Brain microvascular endothelial cell (primary cell): ENCODE measurements around the gene ZNF664.

Experiments
- DNase-seq: peaks from one replicate; pipeline ENCODE4 v3.0.0-alpha.2; 2020
- H3K27ac ChIP-seq: fragments of 250-450 bp; sonication (Bioruptor Pico); 2 replicates; pipeline ENCODE4 v1.5.1; 2020; ENCODE audit warnings: mild to moderate bottlenecking, moderate library complexity
- H3K27me3 ChIP-seq: fragments of 250-450 bp; sonication (Bioruptor Pico); replicated peaks from 2 replicates; pipeline ENCODE4 v1.5.1; 2020; ENCODE audit warnings: mild to moderate bottlenecking
- H3K36me3 ChIP-seq: fragments of 250-450 bp; sonication (Bioruptor Pico); replicated peaks from 2 replicates; pipeline ENCODE4 v1.5.1; 2020; ENCODE audit warnings: mild to moderate bottlenecking
- H3K4me3 ChIP-seq: 2 replicates; pipeline ENCODE4 v1.5.1; 2011; ENCODE audit warnings: low read depth, mild to moderate bottlenecking, control low read depth, low read length, moderate library complexity
- in situ Hi-C: cut with HindIII; loops from 2 replicates; pipeline ENCODE4 v1.10.0; 2017; ENCODE audit warnings: low sequenced_read_pairs, low pct_ligation_motif_present
- TF ChIP-seq, protein P1 (sequence below): IDR thresholded peaks from 2 replicates; pipeline ENCODE4 v1.5.1; 2011; ENCODE audit warnings: low read depth, mild to moderate bottlenecking, moderate library complexity, low read length, control low read depth, inconsistent platforms; ENCODE audit errors: missing control alignments

Gene ZNF664

DNA sequence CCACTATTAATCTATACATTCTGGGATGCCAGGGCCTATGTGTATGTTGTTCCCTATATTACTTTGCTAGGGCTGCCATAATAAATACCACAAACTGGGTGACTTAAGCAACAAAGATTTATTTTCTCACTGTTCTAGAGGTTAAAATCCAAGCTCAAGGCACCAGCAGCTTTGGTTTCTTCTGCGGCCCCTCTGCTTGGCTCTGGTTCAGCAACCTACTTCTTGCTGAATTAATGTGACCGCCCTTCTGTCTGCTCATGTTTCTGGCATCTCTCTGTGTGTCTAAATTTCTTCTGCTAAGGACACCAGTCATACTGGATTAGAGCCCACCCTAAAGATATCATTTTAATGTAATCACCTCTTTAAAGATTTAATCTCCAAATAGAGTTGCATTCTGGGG is 84.7 kb downstream of the ZNF664 start:
- no peak for DNase-seq
- Histone ChIP-seq H3K27ac (no peak overlapping the region), H3K27me3 (no peaks in the 10 kb centered on the region), H3K4me3 (no peak overlapping the region), H3K36me3 (no peaks in the 10 kb centered on the region)
- in situ Hi-C loops = no loop called here
- TF ChIP-seq, protein P1, sequence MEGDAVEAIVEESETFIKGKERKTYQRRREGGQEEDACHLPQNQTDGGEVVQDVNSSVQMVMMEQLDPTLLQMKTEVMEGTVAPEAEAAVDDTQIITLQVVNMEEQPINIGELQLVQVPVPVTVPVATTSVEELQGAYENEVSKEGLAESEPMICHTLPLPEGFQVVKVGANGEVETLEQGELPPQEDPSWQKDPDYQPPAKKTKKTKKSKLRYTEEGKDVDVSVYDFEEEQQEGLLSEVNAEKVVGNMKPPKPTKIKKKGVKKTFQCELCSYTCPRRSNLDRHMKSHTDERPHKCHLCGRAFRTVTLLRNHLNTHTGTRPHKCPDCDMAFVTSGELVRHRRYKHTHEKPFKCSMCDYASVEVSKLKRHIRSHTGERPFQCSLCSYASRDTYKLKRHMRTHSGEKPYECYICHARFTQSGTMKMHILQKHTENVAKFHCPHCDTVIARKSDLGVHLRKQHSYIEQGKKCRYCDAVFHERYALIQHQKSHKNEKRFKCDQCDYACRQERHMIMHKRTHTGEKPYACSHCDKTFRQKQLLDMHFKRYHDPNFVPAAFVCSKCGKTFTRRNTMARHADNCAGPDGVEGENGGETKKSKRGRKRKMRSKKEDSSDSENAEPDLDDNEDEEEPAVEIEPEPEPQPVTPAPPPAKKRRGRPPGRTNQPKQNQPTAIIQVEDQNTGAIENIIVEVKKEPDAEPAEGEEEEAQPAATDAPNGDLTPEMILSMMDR = no peak

GRCh38 chr12:124059752-124060151 is 86.7 kb downstream of the ZNF664 start:
- TF ChIP-seq, protein P1 = no peak
- DNase-seq = no peak
- Histone ChIP-seq H3K27ac (no peak overlapping the region), H3K36me3 (no peaks in the 10 kb centered on the region), H3K27me3 (no peaks in the 10 kb centered on the region), H3K4me3 (no peak overlapping the region)
- in situ Hi-C loops = no loop called here
